Activated gamma-delta T cell treated with Interleukin-2 at 50 U/mL for 16 hours (primary cell): ENCODE results near the gene OCA2.
"Not testable (repeated sequence)": the region's sequence is repeated elsewhere in the genome, so short reads cannot be mapped to it uniquely, and the experiment has no call there.

ENCODE experiments used
- DNase-seq: peaks from one replicate; pipeline ENCODE4 v3.0.0-alpha.2; 2020

The OCA2 gene

GRCh38 chr15:27804569-27805260 is 294.4 kb downstream of the OCA2 start:
- DNase-seq = no peak

GRCh38 chr15:27798807-27799206 is 300.3 kb downstream of the OCA2 start:
- DNase-seq = no peak

GRCh38 chr15:27797765-27798164 is 301.4 kb downstream of the OCA2 start:
- DNase-seq = no peak

- no peak for DNase-seq
Observed at GRCh38 chr15:27796405-27797320, 302.5 kb downstream of the OCA2 start.

- no peak for DNase-seq
Observed at GRCh38 chr15:27792756-27793264, 306.3 kb downstream of the OCA2 start.

- no peak for DNase-seq
Observed at GRCh38 chr15:27790270-27790669, 308.8 kb downstream of the OCA2 start.

- no peak for DNase-seq
Observed at GRCh38 chr15:27787931-27788330, 311.2 kb downstream of the OCA2 start.

- DNase-seq = no peak
Observed at GRCh38 chr15:27784107-27784506, 315.0 kb downstream of the OCA2 start.

GRCh38 chr15:27783678-27784077 is 315.4 kb downstream of the OCA2 start:
- DNase-seq = no peak

GRCh38 chr15:27782125-27782524 is 317.0 kb downstream of the OCA2 start:
- DNase-seq = no peak

GRCh38 chr15:27776501-27776900 is 322.6 kb downstream of the OCA2 start:
- no peak for DNase-seq

- DNase-seq = no peak
Observed at GRCh38 chr15:27774638-27775037, 324.5 kb downstream of the OCA2 start.

- DNase-seq = no peak
Observed at GRCh38 chr15:27774191-27774590, 324.9 kb downstream of the OCA2 start.

- no peak for DNase-seq
Observed at GRCh38 chr15:27771892-27772291, 327.2 kb downstream of the OCA2 start.

GRCh38 chr15:27770769-27771554 is 328.2 kb downstream of the OCA2 start:
- no peak for DNase-seq

GRCh38 chr15:27770086-27770607 is 329.0 kb downstream of the OCA2 start:
- no peak for DNase-seq

GRCh38 chr15:27769652-27770051 is 329.5 kb downstream of the OCA2 start:
- DNase-seq = no peak

GRCh38 chr15:27768732-27769475 is 330.2 kb downstream of the OCA2 start:
- DNase-seq = no peak

- no peak for DNase-seq
Observed at GRCh38 chr15:27767918-27768640, 331.0 kb downstream of the OCA2 start.

GRCh38 chr15:27767430-27767829 is 331.7 kb downstream of the OCA2 start:
- not testable (repeated sequence) for DNase-seq

- no peak for DNase-seq
Observed at GRCh38 chr15:27764339-27764738, 334.8 kb downstream of the OCA2 start.
